ENCODE measurements around the gene KAT2B.

KAT2B gene

GRCh38 chr3:20066850-20067617 is 26.8 kb downstream of the KAT2B start:
- no peak for DNase-seq

DNA sequence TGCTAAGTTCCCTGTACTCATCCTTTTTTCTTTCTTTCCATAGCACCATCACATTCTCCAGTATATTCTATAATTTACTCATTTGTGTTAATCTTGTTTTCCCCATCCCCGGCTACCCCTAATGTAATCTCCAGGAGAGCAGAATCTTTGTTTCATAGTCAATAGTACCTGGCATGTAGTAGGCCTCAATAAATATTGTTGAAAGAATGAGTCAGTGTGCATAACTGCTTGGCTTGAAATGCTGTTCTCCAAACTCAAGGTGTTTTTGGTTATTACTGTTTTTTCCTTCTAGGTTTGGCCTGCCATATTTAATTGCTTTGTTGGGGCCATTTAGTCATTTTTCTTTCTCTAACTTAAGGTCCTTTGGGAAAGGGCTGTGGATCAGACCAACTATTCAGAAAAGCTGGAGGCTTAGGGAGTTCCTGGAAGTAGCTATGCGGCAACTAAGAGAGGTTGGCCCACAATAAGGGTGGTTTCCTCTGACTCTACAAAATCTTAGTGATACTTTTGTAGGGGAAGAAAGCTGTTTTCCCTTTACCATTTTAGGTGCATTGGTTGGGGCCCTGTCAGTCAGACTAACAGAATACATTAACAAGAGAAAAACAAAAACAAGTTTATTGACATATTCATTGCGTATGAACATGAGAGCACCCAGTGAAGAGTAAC is 28.4 kb downstream of the KAT2B start:
- DNase-seq = no peak

DNA sequence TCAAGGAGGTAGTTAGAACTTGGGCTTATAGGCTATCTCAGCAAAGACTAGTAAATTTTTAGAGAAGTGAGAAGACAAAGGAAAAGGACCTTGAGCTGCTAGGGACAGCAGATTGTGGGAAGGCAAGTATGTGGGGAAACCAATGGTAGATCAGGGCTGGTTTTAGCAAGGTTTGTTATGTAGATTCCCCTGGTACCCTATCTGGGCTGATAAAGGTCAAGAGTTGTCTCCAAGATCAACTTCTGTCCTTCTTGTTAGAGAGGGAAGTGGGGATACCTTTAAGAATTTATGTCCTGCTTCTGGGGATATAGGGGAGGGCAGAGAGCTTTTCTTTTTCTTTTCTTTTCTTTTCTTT is 28.9 kb downstream of the KAT2B start:
- DNase-seq = no peak

DNA sequence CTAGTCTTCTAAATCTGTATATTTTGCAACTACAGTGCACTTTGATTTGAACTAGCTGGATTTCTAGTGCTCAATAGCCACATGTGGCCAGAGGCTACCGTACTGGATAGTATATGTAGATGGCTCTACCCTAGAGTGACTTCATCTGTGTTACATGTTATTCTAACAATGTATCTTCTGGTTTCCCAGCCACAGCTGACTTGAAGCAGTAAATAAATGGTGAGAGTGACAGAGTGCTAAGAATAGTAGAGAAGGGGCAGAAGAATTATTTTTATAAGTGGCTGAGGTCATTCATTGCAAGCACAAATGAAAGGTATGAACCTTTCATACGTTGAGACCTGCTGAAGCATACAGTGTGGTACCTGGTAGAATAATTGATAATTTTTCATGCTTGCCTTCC is 30.9 kb downstream of the KAT2B start:
- no peak for DNase-seq

DNA sequence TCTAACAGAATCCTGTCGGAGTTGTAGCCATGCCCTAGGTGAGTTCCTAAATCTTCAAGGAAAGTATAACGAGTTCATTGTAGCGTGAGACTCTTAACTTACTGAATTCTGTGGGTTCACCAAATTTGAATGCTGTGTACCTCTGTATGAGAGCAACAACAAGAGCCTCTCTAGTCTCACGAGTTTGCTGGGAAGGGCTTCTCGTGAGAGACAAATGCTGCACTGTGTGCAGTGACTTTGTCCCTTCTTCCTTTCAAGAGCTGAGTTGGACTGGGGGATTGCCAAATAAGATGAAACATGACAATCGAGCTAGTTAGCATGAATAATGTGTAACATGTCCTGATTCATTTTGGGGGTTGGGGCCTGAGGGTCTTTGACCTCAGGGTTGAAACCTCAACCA is 32.2 kb downstream of the KAT2B start:
- no peak for DNase-seq

DNA sequence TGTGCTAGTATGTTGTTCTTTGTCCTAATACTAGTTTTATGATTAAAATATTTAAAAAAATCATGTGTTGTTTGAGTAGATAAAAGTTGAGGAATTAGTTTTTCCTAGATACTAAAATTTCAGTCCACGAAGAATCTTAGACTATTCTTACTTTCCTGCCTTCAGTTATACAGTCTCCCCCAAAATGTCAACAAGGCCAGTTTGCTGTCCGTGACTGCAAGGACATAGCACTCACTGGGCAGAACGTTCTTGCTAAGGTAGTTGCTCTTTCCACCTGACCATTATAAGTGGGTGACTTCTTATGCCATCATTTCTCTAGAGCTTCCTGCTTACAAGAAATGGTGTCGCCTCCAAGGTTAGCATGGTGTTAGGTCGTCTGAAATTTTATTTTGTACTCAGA is 32.8 kb downstream of the KAT2B start:
- no peak for DNase-seq

- DNase-seq = no peak
Measured at GRCh38 chr3:20073683-20074082, 33.4 kb downstream of the KAT2B start.

DNA sequence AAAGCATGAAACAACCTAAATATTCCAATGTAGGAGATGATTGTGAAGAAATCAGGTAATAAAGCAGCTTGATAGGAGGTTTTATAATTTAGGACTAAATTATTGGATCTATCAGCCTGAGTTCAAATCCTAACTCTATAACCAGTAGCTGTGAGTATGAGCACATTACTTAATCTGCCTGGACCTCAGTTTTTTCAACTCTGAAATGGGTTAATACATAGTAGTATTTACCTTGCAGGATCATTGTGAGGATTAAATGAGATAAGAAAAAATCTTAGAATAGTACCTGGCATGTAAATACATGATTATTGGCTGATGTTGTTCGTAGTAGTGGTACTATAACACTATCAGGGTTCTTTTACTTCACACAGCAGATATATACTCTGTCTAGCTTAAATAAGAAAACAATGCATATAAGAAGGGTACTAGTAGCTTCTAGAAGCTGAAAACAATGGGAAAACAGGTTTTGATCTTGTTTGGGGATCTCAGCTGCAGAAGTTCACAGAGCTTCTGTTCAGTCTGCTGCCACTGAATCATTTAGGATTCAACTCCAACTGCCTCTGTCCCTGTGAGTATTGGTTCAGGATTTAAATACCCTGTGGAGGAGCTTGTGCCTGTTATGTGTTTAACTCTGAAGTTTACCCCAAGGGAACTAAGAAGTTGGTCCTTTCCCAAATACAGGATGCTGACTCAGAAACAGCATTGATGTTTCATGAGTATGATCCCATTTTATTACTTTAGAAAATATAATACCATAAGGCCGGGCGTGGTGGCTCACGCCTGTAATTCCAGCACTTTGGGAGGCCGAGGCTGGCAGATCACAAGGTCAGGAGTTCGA is 34.2 kb downstream of the KAT2B start:
- no peak for DNase-seq

GRCh38 chr3:20075197-20075596 is 35.0 kb downstream of the KAT2B start:
- no peak for DNase-seq

DNA sequence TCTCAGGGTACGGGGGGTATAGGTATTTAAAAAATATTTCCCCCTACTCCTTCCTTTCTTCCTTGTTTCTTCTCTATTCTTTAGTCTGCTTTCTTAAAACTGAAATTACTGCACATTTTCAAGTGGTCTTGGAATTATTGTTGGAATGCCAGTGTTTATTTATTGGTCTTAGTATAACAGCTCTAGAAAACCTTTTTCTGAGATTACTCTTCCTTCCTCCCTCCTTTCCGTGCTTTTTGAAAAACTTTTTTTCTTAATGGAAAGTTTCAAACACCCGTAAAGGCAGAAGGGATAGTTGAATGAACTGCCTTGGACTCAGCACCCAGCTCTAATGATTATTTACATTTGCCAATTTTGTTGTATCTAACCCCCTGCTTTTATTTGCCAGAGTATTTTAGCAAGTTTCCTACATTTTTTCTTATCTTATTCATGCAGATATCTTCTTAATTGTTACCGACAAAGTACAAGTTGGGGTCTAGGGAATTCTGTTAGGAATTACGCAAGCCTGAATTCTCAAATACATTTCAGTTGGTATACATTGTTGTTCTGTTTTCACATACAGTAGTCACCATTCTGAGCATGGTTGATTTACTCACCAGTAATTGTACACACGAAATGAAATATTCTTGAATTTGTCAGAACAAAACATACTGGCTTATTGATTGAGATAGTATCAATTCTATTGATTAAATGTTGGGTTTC is 36.2 kb downstream of the KAT2B start:
- DNase-seq = no peak

DNA sequence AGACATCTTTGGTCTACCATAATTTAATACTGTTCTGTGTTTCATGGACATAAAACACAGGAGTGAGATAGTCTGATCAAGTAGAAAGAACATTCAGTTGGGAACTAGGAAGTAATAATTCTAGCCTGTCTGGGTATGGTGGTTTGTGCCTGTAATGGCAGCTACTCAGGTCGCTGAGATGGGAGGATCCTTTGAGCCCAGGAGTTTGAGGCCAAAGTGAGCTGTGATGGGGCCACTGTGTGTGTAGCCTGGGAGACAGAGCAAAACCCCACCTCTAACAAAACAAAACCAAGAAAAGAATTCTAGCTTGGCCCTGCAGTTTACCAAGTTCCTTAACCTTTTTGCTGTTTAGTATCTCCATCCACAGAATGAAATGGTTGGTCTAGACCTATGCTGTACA is 36.8 kb downstream of the KAT2B start:
- DNase-seq = no peak

- peak; percentile 31 for DNase-seq
Measured at GRCh38 chr3:20078194-20078714, 38.0 kb downstream of the KAT2B start.

GRCh38 chr3:20079621-20080020 is 39.4 kb downstream of the KAT2B start:
- DNase-seq = no peak

- peak; percentile 83 for DNase-seq
Measured at GRCh38 chr3:20080956-20081554, 40.8 kb downstream of the KAT2B start.

DNA sequence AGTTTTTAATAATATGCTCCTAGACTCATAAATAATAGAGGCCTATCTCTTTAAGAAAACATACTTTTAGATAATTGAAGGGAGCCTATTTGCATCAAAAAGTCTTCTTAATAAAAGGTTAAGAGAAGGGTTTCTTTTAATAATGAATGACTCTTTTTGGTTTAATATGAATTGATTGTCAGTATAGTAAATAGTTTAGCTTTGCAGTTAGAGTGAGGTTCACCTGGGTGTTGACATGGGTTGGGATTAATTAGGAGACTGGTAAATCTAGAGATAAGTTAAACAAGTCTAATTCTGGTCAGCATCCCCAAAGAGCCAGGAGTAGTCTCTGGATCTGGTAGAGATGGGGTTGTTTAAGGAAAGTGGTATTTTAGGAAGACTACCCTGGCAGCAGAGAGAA is 43.0 kb downstream of the KAT2B start:
- no peak for DNase-seq

GRCh38 chr3:20083953-20084352 is 43.7 kb downstream of the KAT2B start:
- DNase-seq = no peak

GRCh38 chr3:20091331-20092047 is 51.2 kb downstream of the KAT2B start:
- no peak for DNase-seq

GRCh38 chr3:20095470-20095869 is 55.2 kb downstream of the KAT2B start:
- DNase-seq = no peak

DNA sequence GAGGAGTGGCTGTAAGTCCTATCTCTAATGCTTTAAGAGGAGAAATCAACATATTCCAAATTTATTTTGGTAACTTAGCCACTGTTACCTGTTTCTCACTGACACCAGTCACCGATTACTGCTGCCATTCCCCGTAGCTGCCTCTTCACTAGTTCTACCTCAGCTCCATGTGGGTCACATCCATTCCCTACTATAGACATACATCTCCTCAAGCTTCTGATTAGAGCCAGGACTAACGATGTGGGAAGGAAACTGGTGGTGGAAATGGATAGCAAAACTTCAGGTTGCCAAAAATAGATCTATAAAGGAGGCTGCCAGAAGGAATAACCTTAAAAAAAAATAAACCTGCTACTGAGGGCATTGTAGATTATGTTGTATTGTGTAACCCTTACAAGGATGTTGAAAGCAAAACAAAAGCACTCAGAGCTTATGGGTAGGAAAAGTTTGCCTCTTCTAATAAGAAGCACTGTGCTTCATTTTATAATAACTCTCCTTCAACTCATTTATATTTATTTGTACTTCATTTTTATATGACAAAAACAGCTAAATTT is 56.0 kb downstream of the KAT2B start:
- no peak for DNase-seq

GRCh38 chr3:20097015-20097414 is 56.8 kb downstream of the KAT2B start:
- no peak for DNase-seq

DNA sequence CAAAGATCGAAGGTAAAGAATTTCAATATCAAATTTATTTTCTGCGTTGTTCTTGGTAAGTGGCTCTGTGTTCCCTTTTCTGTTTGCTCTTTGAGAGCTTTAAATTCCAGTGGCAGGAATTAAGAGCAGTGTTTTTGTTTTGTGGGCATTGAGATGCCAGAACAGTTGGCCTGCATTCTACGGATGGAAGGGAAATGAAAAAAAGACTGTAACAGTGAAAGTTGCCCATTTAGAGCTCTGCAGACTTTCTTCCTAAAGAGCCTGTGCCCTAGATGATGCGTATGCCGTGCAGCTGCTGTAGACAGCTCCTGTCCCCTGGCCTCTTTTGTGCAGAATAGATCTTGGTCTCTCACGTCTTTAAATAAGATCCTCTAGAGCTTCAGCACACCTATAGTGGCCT is 58.8 kb downstream of the KAT2B start:
- no peak for DNase-seq

DNA sequence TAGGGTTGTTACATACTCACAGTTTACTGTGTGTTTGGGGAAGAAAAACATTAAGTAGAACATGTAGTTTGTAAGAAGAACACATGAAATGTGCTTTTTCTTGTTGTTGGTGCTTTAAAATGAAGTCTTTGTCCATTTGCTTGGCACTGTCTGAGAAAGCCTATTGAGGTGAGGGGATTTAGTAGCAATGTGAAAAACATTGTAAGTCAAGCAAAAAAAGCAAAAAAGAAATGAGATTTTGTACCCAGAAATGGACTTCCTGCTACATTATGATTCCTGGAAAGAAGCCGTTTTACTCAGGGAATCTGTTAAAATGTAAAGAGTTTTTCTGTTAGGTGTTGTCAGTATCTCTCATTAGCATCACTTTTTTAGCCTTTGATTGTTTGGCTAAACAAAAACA is 59.9 kb downstream of the KAT2B start:
- no peak for DNase-seq
